Aortic smooth muscle cell (primary cell): ENCODE measurements around the gene SNRNP70. TPM values are rescaled to one million over a fixed set of nuclear protein-coding genes. Genes with fewer than 3 reads are reported as not detected.

Experiments
- total RNA-seq: library from RNA; depleted of rRNA; stranded (reverse); fragments of >200 nt; gene quantifications from 2 replicates; pipeline ENCODE4 v1.2.3, GENCODE V29; 2014

Gene SNRNP70, protein sequence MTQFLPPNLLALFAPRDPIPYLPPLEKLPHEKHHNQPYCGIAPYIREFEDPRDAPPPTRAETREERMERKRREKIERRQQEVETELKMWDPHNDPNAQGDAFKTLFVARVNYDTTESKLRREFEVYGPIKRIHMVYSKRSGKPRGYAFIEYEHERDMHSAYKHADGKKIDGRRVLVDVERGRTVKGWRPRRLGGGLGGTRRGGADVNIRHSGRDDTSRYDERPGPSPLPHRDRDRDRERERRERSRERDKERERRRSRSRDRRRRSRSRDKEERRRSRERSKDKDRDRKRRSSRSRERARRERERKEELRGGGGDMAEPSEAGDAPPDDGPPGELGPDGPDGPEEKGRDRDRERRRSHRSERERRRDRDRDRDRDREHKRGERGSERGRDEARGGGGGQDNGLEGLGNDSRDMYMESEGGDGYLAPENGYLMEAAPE
- total RNA-seq: 143 and 151 TPM in 2 replicates

DNA sequence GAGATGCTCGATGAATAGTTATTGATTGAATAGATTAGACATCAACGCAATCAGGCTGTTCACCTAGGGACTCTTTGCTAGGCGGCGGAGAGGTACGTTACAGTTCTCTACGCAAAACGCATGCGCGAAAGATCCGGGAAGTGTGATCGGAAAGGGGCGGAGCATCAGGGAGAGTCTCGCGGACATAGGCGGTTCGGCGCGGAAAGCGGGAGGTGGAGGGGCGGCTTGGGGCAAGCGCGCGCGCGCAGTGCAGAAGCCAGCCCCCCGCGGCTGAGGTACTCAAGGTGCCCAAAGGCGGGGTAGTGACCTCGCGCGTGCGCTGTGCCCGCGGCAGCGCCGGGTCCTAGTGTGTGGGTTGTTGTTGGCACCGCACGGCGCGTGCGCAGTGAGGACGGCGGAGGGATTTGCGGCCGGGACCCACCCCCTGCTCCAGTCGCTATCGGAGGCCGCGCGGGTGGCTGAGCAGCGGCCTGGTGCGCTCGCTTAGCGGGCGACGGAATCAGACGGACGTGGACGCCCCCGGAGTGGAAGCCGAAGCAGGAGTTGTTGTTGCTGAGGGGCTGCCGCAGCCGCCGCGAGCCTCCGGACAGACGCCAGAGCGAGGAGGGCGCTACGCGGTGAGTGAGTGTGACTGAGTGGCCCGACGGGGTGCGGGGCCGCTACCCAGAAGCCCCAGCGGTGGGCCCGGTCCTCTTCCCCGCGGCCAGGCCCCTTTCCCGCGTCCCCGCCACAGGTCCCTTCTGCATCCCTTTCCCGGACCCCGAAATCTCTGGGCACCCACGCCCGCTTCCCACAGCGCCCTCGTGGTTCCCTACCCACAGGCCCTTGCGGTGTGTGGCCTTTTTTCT lies at the start of gene SNRNP70:
SNRNP70 (plus strand) TSS at position 432 of the 848 bp plus-strand sequence. CDS start 964 bp downstream, outside the sequence.

GRCh38 chr19:49036815-49037214 lies 48.4 kb upstream of the SNRNP70 start, which contains the start of gene CGB1:
CGB1 (minus strand) TSS chr19:49036895; CDS start chr19:49036711, 184 bp downstream.

DNA sequence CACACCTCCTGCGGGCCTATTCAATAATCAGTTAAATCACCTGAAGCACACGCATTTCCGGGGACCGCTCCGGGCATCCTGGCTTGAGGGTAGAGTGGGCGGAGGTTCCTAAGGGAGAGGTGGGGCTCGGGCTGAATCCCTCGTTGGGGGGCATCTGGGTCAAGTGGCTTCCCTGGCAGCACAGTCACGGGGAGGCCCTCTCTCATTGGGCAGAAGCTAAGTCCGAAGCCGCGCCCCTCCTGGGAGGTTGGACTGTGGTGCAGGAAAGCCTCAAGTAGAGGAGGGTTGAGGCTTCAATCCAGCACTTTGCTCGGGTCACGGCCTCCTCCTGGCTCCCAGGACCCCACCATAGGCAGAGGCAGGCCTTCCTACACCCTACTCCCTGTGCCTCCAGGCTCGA lies 41.7 kb upstream of the SNRNP70 start, which contains the start of gene CGB5:
CGB5 (plus strand) TSS at position 301 of the 400 bp plus-strand sequence. CDS start 362 bp downstream, outside the sequence.

GRCh38 chr19:49049011-49049410 lies 36.2 kb upstream of the SNRNP70 start, which contains the start of gene CGB8:
CGB8 (minus strand) TSS chr19:49049111; CDS start chr19:49048739, 372 bp downstream.

DNA sequence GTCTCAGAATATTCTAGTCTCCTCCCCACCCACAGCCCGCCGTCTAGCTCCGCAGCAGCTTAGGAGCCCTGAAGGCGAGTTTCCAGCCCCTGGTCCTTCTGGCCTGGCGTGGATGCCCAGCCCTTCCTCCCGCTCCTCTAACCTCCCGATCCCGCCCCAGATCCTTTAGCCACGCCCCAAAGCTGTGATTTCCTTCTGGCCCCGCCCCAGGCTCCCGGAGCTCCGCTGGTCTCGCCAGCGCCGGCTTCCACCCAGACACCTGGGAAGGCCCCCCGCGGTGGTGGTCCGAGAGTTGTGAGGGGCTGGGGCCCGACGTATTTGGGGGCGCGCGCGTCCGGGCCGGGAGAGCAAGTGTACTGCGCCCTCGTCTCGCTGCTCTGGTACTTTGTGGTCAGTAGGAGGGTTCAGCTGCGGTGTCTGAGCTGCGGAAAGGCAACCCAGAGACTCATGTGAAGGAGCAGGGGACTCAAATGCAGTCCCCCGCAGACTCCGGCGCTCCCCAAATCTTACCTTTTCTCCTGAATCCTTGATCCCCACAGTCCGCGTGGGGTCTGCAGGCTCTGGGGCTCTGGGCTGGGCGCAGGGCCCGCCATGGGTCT lies 27.5 kb upstream of the SNRNP70 start, which contains the start of gene CGB7:
CGB7 (minus strand) TSS at position 114 of the 599 bp plus-strand sequence. CDS start 2,374 bp downstream, outside the sequence.

GRCh38 chr19:49064768-49065611 lies 20.3 kb upstream of the SNRNP70 start, which contains the start of gene NTF4:
NTF4 (minus strand) TSS chr19:49064818; CDS start chr19:49061997, 2,821 bp downstream.

GRCh38 chr19:49113762-49114629 lies 28.7 kb downstream of the SNRNP70 start, which contains the start of gene LIN7B:
LIN7B (plus strand) TSS chr19:49114370; CDS start chr19:49114405, 35 bp downstream.

DNA sequence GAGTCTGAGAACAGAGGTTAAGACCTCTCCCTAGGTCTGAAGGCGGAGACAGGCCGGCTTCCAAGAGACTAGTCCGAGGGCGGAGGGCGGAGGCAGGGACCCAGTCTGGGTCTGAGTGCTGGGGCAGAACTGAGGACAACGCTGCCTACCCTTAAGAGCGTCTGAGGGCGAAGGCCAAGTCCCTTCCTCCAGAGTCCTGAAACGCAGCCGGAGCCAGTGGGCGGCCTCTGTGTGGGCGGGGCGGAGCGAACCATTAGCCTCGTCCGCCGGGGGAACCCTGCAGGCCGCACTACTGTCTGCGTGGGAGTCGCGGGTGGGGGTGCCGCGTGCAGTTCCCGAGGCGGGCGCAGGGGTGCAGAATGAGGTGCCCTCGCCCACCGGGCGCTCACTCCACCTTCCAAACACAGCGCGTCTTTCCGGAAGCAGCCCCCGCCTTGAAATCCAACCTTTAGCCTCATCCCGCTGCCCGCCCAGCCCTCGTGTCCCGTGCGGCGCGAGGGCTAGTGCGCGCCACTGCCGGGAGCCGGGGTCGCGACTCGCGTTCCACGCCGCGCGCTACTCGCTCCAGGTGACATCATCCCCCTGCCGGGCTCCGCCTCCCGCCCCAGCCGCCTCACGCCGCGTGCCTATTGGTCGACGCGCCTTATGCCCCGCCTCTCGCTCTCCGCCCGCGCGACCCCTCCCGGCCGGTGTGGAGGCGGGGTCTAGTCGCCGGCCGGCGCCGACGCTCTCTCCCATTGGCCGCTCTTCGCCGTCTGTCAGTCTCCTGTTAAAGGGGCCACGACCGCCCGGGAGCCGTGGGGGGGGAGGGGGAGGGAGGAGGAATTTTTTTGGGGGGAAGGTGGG lies 33.5 kb downstream of the SNRNP70 start, which contains the start of gene C19orf73:
C19orf73 (minus strand) TSS at position 579 of the 846 bp plus-strand sequence; CDS start at position 458, 121 bp downstream.

DNA sequence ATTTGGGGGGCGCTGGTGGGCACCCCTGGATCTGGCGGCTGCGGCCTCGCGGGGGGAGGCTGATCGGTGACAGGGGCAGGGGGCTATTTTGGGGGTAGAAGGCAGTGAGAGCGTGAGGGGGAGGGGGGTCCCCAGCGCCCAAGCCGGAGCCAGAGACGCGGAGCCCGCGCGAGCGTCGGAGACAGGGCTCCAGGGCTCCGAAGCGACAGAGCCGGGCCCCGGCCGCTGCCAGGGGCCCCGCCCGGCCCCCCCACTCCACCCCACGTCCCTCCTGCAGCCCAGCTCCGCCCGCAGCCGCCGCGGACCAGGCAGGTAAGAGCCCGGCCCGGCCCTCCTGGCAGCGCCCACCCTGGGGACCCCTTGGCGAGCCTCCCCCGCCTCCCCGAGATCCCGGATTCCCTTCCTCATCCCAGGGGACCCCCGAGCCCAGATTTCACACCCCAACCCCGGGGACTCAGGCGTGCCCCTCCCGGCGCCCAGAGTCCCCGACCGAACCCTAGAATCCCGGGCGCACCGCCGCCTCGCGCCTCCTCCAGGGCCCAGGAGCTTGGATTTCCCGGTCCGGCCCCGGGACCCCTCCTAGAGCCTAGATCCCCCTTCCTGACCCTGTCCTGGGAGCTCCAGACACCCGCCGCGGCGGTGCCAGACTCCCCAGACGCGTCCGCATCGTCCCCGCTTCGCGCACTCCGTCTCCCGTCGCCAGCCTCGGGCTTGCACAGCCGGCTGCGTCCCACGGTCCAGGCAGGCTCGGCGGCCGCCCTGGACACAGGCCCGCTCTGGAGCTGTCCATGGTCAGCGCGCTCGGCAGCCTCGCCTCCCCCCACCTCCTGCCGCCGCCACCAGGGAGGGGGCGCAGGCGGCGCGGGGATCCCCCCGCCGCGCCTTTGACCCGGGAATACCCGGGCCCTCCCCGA lies 34.4 kb downstream of the SNRNP70 start, which contains the start of gene PPFIA3:
PPFIA3 (plus strand) TSS at position 134 of the 914 bp plus-strand sequence. CDS start 8,330 bp downstream, outside the sequence.

GRCh38 chr19:49155005-49155819 lies 70.0 kb downstream of the SNRNP70 start, which contains the start of gene HRC:
HRC (minus strand) TSS chr19:49155396; CDS start chr19:49155237, 159 bp downstream.

GRCh38 chr19:49157445-49158224 lies 72.4 kb downstream of the SNRNP70 start, which contains the start of gene TRPM4:
TRPM4 (plus strand) TSS chr19:49157792; CDS start chr19:49157867, 75 bp downstream.

Other genes starting within 250 kb of the SNRNP70 start
- 1.2 and 4.5 TPM in 2 replicates for gene HSD17B14, start 249.0 kb upstream of the SNRNP70 start, total RNA-seq
- 17.2 and 18.3 TPM in 2 replicates for gene PLEKHA4, start 216.8 kb upstream of the SNRNP70 start, total RNA-seq
- gene PPP1R15A, start 213.0 kb upstream of the SNRNP70 start, total RNA-seq: 57.1 and 97.7 TPM in 2 replicates
- under 0.01 TPM in 1 of 2 replicates, not detected in the other for gene TULP2, start 186.7 kb upstream of the SNRNP70 start, total RNA-seq
- gene NUCB1, start 185.1 kb upstream of the SNRNP70 start, total RNA-seq: 169 and 221 TPM in 2 replicates
- gene DHDH, start 151.8 kb upstream of the SNRNP70 start, total RNA-seq: 0.12 TPM in 1 of 2 replicates, not detected in the other
- gene BAX, start 130.6 kb upstream of the SNRNP70 start, total RNA-seq: 48.5 and 68.4 TPM in 2 replicates
- gene FTL, start 120.1 kb upstream of the SNRNP70 start, total RNA-seq: 2,006 and 2,638 TPM in 2 replicates
- 32.5 and 37.1 TPM in 2 replicates for gene GYS1, start 92.1 kb upstream of the SNRNP70 start, total RNA-seq
- gene RUVBL2, start 91.6 kb upstream of the SNRNP70 start, total RNA-seq: 190 and 270 TPM in 2 replicates
- gene LHB, start 68.4 kb upstream of the SNRNP70 start, total RNA-seq: not detected in 2 replicates
- not detected in 2 replicates for gene CGB3, start 61.1 kb upstream of the SNRNP70 start, total RNA-seq
- gene CGB2, start 53.6 kb upstream of the SNRNP70 start, total RNA-seq: not detected in 2 replicates
- not detected in 2 replicates for gene CGB1, start 48.6 kb upstream of the SNRNP70 start, total RNA-seq
- gene CGB5, start 41.6 kb upstream of the SNRNP70 start, total RNA-seq: not detected in 2 replicates
- not detected in 2 replicates for gene CGB8, start 36.3 kb upstream of the SNRNP70 start, total RNA-seq
- gene CGB7, start 27.7 kb upstream of the SNRNP70 start, total RNA-seq: not detected in 2 replicates
- gene NTF4, start 20.6 kb upstream of the SNRNP70 start, total RNA-seq: not detected in 2 replicates
- gene KCNA7, start 12.8 kb upstream of the SNRNP70 start, total RNA-seq: not detected in 2 replicates
- 13.0 and 15.6 TPM in 2 replicates for gene LIN7B, start 28.9 kb downstream of the SNRNP70 start, total RNA-seq
- gene C19orf73, start 33.7 kb downstream of the SNRNP70 start, total RNA-seq: 1.1 and 1.2 TPM in 2 replicates
- gene PPFIA3, start 34.1 kb downstream of the SNRNP70 start, total RNA-seq: 1.8 and 2.1 TPM in 2 replicates
- 0.26 and 1.2 TPM in 2 replicates for gene HRC, start 69.9 kb downstream of the SNRNP70 start, total RNA-seq
- gene TRPM4, start 72.3 kb downstream of the SNRNP70 start, total RNA-seq: 20.5 and 33.0 TPM in 2 replicates
- 0.12 and 0.26 TPM in 2 replicates for gene SLC6A16, start 239.7 kb downstream of the SNRNP70 start, total RNA-seq
- not detected in 2 replicates for gene CD37, start 250.0 kb downstream of the SNRNP70 start, total RNA-seq